GM21825 (cell line): ENCODE results near the gene PRAC2.
A peak's percentile ranks its signal among the peaks of the same experiment; 100 is the strongest.
"Not testable (repeated sequence)": the region's sequence is repeated elsewhere in the genome, so short reads cannot be mapped to it uniquely, and the experiment has no call there.

Experiments used
- ATAC-seq: cut with Tn5 transposase; IDR thresholded peaks from one replicate; pipeline ENCODE4 v1.9.1; 2021; ENCODE audit warnings: mild to moderate bottlenecking, moderate library complexity; ENCODE audit not compliant: unreplicated experiment

Gene PRAC2

GRCh38 chr17:48722915-48723422 is at the start of gene PRAC2:
Gene PRAC2, plus strand, starts transcription at chr17:48723185. Its CDS starts 1,226 bp downstream, at chr17:48724411.
- no peak for ATAC-seq

GRCh38 chr17:48676963-48677558 is 45.9 kb upstream of the PRAC2 start:
- ATAC-seq = no peak

GRCh38 chr17:48678141-48678971 is 44.6 kb upstream of the PRAC2 start:
- ATAC-seq = peak; percentile 68

- no peak for ATAC-seq
Measured at GRCh38 chr17:48679385-48680096, 43.4 kb upstream of the PRAC2 start.

- no peak for ATAC-seq
Measured at GRCh38 chr17:48681609-48682008, 41.4 kb upstream of the PRAC2 start.

GRCh38 chr17:48690655-48691054 is 32.3 kb upstream of the PRAC2 start:
- no peak for ATAC-seq

- no peak for ATAC-seq
Measured at GRCh38 chr17:48692049-48692448, 30.9 kb upstream of the PRAC2 start.

- ATAC-seq = no peak
Measured at GRCh38 chr17:48693178-48693577, 29.8 kb upstream of the PRAC2 start.

- ATAC-seq = no peak
Measured at GRCh38 chr17:48701864-48702532, 21.0 kb upstream of the PRAC2 start.

GRCh38 chr17:48704361-48705248 is 18.4 kb upstream of the PRAC2 start:
- ATAC-seq = no peak

GRCh38 chr17:48711128-48711527 is 11.9 kb upstream of the PRAC2 start:
- no peak for ATAC-seq

GRCh38 chr17:48715496-48716399 is 7.2 kb upstream of the PRAC2 start:
- no peak for ATAC-seq

- not testable (repeated sequence) for ATAC-seq
Measured at GRCh38 chr17:48716549-48716948, 6.4 kb upstream of the PRAC2 start.

- ATAC-seq = no peak
Measured at GRCh38 chr17:48717367-48718226, 5.4 kb upstream of the PRAC2 start.

GRCh38 chr17:48718227-48718760 is 4.7 kb upstream of the PRAC2 start:
- ATAC-seq = no peak

GRCh38 chr17:48718761-48719641 is 4.0 kb upstream of the PRAC2 start:
- ATAC-seq = no peak
